Lung (tissue), 12 donors: Measurements from ENCODE around the gene HAVCR2. TPM values are rescaled to one million over a fixed set of nuclear protein-coding genes. Genes with fewer than 3 reads are reported as not detected.

Source experiments
- ATAC-seq: fragments of 200-7000 bp; cut with Tn5 transposase; one replicate; pipeline ENCODE4 v1.9.1; 2020; ENCODE audit warnings: moderate number of reproducible peaks; ENCODE audit not compliant: insufficient read depth, low FRiP score
- DNase-seq, 3 donors: peaks; one replicate each; pipeline ENCODE4 v3.0.0-alpha.2; 2013 to 2017
- H3K27ac ChIP-seq, 2 donors: one replicate each; pipeline ENCODE4 v1.5.1; 2013; ENCODE audit warnings: mild to moderate bottlenecking in 2 of 2, moderate library complexity in 2 of 2, control low read depth in 1 of 2, inconsistent platforms in 1 of 2, low read depth in 1 of 2, low read length in 1 of 2
- H3K27me3 ChIP-seq, 3 donors: one replicate each; pipeline ENCODE4 v1.5.1; 2013; ENCODE audit warnings: low read length in 2 of 3; ENCODE audit not compliant: control insufficient read depth in 3 of 3, insufficient read depth in 3 of 3
- H3K36me3 ChIP-seq, 4 donors: one replicate each; pipeline ENCODE4 v1.5.1; 2013; ENCODE audit warnings: low read length in 4 of 4, mild to moderate bottlenecking in 1 of 4, moderate library complexity in 1 of 4; ENCODE audit not compliant: control insufficient read depth in 4 of 4, insufficient read depth in 4 of 4
- H3K4me1 ChIP-seq, 5 donors: one replicate each; pipeline ENCODE4 v1.5.1; 2013; ENCODE audit warnings: low read length in 5 of 5, mild to moderate bottlenecking in 2 of 5, moderate library complexity in 1 of 5; ENCODE audit not compliant: control insufficient read depth in 5 of 5, insufficient read depth in 5 of 5
- H3K4me3 ChIP-seq: one replicate; pipeline ENCODE4 v1.5.1; 2013; ENCODE audit warnings: mild to moderate bottlenecking, control low read depth, moderate library complexity
- H3K9ac ChIP-seq, 2 donors: one replicate each; pipeline ENCODE4 v1.5.1; 2013; ENCODE audit warnings: low read length in 2 of 2, control low read depth in 1 of 2; ENCODE audit not compliant: insufficient read depth in 1 of 2
- H3K9me3 ChIP-seq, 4 donors: one replicate each; pipeline ENCODE4 v1.5.1; 2013; ENCODE audit warnings: low read length in 3 of 4, mild to moderate bottlenecking in 1 of 4, moderate library complexity in 1 of 4; ENCODE audit not compliant: control insufficient read depth in 4 of 4, insufficient read depth in 3 of 4
- CTCF ChIP-seq: IDR thresholded peaks from 2 replicates; pipeline ENCODE4 v1.5.1; 2012; ENCODE audit warnings: mild to moderate bottlenecking; ENCODE audit errors: control extremely low read depth, extremely low read depth
- WGBS, 2 donors: extraction: QIAGEN DNeasy Blood & Tissue Kit; methylation state at CpG; one replicate each; pipeline ENCODE4 v1.1.7; 2013; 5-methylcytosine and 5-hydroxymethylcytosine counted together
- polyA plus RNA-seq, 2 donors: library from polyadenylated mRNA; stranded (reverse); fragments of 200-250 nt; gene quantifications; one replicate each; pipeline ENCODE4 v1.2.1, GENCODE V29; 2013
- total RNA-seq, 2 donors: library from RNA; depleted of rRNA in 1 of 2; stranded (reverse); fragments of >200 nt in 1 of 2; gene quantifications; one replicate each; pipeline ENCODE4 v1.2.1, GENCODE V29; 2014 to 2021
- donor health status: control.
- donor health status: control.
- donor health status: Bipolar disorder and iron deficiency.
- donor health status: healthy.
- donor health status: DM: yes; HTN: yes; CAD: no.

The HAVCR2 gene
- total and polyA plus RNA-seq, 4 donors: 8.8 to 38.4 (median 22.8) TPM

- H3K4me1 ChIP-seq: peaks cover 0 to 4% (median 0%) of the 10 kb centered on the region in 5 donors
- no peak for TF ChIP-seq CTCF
- no peak overlapping the region for H3K4me3 ChIP-seq
- no peaks in the 10 kb centered on the region for H3K27me3 ChIP-seq
- H3K27ac ChIP-seq: no peak overlapping the region
- DNase-seq (no peak), ATAC-seq (no peak)
- no peak overlapping the region for H3K9ac ChIP-seq
- 47 to 52% methylated on average over 7 of the region's 7 CpGs for whole genome bisulfite sequencing, 2 donors
- no peaks in the 10 kb centered on the region for H3K9me3 ChIP-seq
- H3K36me3 ChIP-seq: no peaks in the 10 kb centered on the region
These were observed 22.1 kb upstream of the HAVCR2 start for GRCh38 chr5:157130925-157131324.

GRCh38 chr5:157121709-157122108 is 12.9 kb upstream of the HAVCR2 start:
- no peaks in the 10 kb centered on the region for H3K36me3 ChIP-seq
- TF ChIP-seq CTCF: no peak
- peaks cover 0 to 7% (median under 1%) of the 10 kb centered on the region in 4 donors for H3K9me3 ChIP-seq
- H3K4me1 ChIP-seq: no peaks in the 10 kb centered on the region
- DNase-seq: no peak
- no peaks in the 10 kb centered on the region for H3K27me3 ChIP-seq
- H3K9ac ChIP-seq: no peak overlapping the region
- ATAC-seq: no peak
- no peak overlapping the region for H3K27ac ChIP-seq
- H3K4me3 ChIP-seq: no peak overlapping the region

- no peak overlapping the region for H3K27ac ChIP-seq
These were observed 11.3 kb upstream of the HAVCR2 start for GRCh38 chr5:157120102-157120501.

More at GRCh38 chr5:157120102-157120501, 11.3 kb upstream of the HAVCR2 start:
- 77 to 89% methylated on average over 1 of the region's 1 CpG for WGBS, 2 donors
- H3K9me3 ChIP-seq: peaks cover 0 to 7% (median under 1%) of the 10 kb centered on the region in 4 donors
- DNase-seq: no peak
- ATAC-seq: no peak
- H3K36me3 ChIP-seq: no peaks in the 10 kb centered on the region
- TF ChIP-seq CTCF: no peak
- H3K4me3 ChIP-seq: no peak overlapping the region
- H3K27me3 ChIP-seq: no peaks in the 10 kb centered on the region
- H3K4me1 ChIP-seq: peaks cover 0 to 11% (median 3%) of the 10 kb centered on the region in 5 donors
- no peak overlapping the region for H3K9ac ChIP-seq
